SJSA1 (cell line): ENCODE results near the gene KLHL42. TPM values are rescaled to one million over a fixed set of nuclear protein-coding genes. Genes with fewer than 3 reads are reported as not detected.
"Not testable (repeated sequence)": the region's sequence is repeated elsewhere in the genome, so short reads cannot be mapped to it uniquely, and the experiment has no call there.

Experiments
- DNase-seq, 2 experiments: peaks; one replicate each; pipeline ENCODE4 v3.0.0-alpha.2; 2015 to 2020; ENCODE audit warnings: low spot score in 2 of 2, low read depth in 1 of 2
- H3K27ac ChIP-seq: fragments of 250-450 bp; sonication (Bioruptor Pico); 2 replicates; pipeline ENCODE4 v1.5.1; 2020; ENCODE audit warnings: mild to moderate bottlenecking, moderate library complexity
- H3K27me3 ChIP-seq: fragments of 250-450 bp; sonication (Bioruptor Pico); replicated peaks from 2 replicates; pipeline ENCODE4 v1.5.1; 2020; ENCODE audit warnings: mild to moderate bottlenecking, moderate library complexity
- H3K36me3 ChIP-seq: fragments of 250-450 bp; sonication (Bioruptor Pico); 2 replicates; pipeline ENCODE4 v1.5.1; 2020; ENCODE audit warnings: mild to moderate bottlenecking
- H3K4me1 ChIP-seq: fragments of 250-450 bp; sonication (Bioruptor Pico); replicated peaks from 2 replicates; pipeline ENCODE4 v1.6.1; 2021; ENCODE audit warnings: mild to moderate bottlenecking
- H3K4me3 ChIP-seq: fragments of 250-450 bp; sonication (Bioruptor Pico); 2 replicates; pipeline ENCODE4 v1.5.1; 2020; ENCODE audit warnings: mild to moderate bottlenecking
- H3K9me3 ChIP-seq: fragments of 250-450 bp; sonication (Bioruptor Pico); replicated peaks from 2 replicates; pipeline ENCODE4 v1.5.1; 2020; ENCODE audit warnings: mild to moderate bottlenecking
- total RNA-seq: library from RNA; depleted of rRNA; stranded (reverse); fragments of >200 nt; shearing (Covaris generic); gene quantifications from 2 replicates; pipeline ENCODE4 v1.2.3, GENCODE V29; 2014; rRNA removed

The KLHL42 gene
- 21.1 and 25.4 TPM in 2 replicates for total RNA-seq

- Histone ChIP-seq H3K36me3 (peaks cover 25% of the 10 kb centered on the region), H3K27ac (peak within 1 kb of the TSS; percentile 91), H3K4me3 (peak within 1 kb of the TSS; percentile 88), H3K4me1 (peaks cover 41% of the 10 kb centered on the region), H3K27me3 (no peaks in the 10 kb centered on the region), H3K9me3 (no peaks in the 10 kb centered on the region)
- peak; percentile 80 for DNase-seq
Measured at GRCh38 chr12:27779920-27780611, at the start of gene KLHL42, which contains the start of gene MANSC4. TSS of gene KLHL42 (plus strand) at chr12:27780233. CDS start at chr12:27780331, 98 bp downstream. TSS of gene MANSC4 (minus strand) at chr12:27780236. CDS start at chr12:27771276, 8,960 bp downstream.

GRCh38 chr12:27732281-27732680, 47.8 kb upstream of the KLHL42 start:
- Histone ChIP-seq H3K36me3 (peaks cover 19% of the 10 kb centered on the region), H3K9me3 (no peaks in the 10 kb centered on the region), H3K27ac (no peak overlapping the region), H3K4me1 (no peaks in the 10 kb centered on the region), H3K27me3 (no peaks in the 10 kb centered on the region; the same call in 1 of the 2 replicates), H3K4me3 (no peak overlapping the region)
- no peak for DNase-seq

GRCh38 chr12:27733052-27733656, 46.9 kb upstream of the KLHL42 start:
- Histone ChIP-seq H3K36me3 (peaks cover 21% of the 10 kb centered on the region), H3K27me3 (no peaks in the 10 kb centered on the region; the same call in 1 of the 2 replicates), H3K4me1 (no peaks in the 10 kb centered on the region), H3K27ac (no peak overlapping the region), H3K4me3 (no peak overlapping the region), H3K9me3 (no peaks in the 10 kb centered on the region)
- DNase-seq = peak in 1 of 2 experiments; percentile 10

- peaks cover 16% of the 10 kb centered on the region for H3K36me3 ChIP-seq
- no peaks in the 10 kb centered on the region; the same call in 1 of the 2 replicates for H3K27me3 ChIP-seq
- no peak for DNase-seq
- H3K9me3 ChIP-seq = no peaks in the 10 kb centered on the region
- H3K27ac ChIP-seq = no peak overlapping the region
- H3K4me1 ChIP-seq = no peaks in the 10 kb centered on the region
- no peak overlapping the region for H3K4me3 ChIP-seq
Measured at GRCh38 chr12:27733791-27734190, 46.2 kb upstream of the KLHL42 start.

- not testable (repeated sequence) for H3K27ac ChIP-seq, H3K9me3 ChIP-seq, H3K4me1 ChIP-seq, H3K4me3 ChIP-seq, H3K27me3 ChIP-seq, DNase-seq
- H3K36me3 ChIP-seq = peaks cover 18% of the 10 kb centered on the region
Measured at GRCh38 chr12:27734321-27734720, 45.7 kb upstream of the KLHL42 start.

GRCh38 chr12:27743601-27744000, 36.4 kb upstream of the KLHL42 start:
- Histone ChIP-seq H3K4me1 (no peaks in the 10 kb centered on the region), H3K27me3 (no peaks in the 10 kb centered on the region), H3K36me3 (peaks cover 55% of the 10 kb centered on the region), H3K9me3 (no peaks in the 10 kb centered on the region), H3K4me3 (no peak overlapping the region), H3K27ac (no peak overlapping the region)
- DNase-seq = no peak

- DNase-seq, H3K9me3 ChIP-seq, H3K27ac ChIP-seq, H3K27me3 ChIP-seq, H3K4me3 ChIP-seq, H3K4me1 ChIP-seq: not testable (repeated sequence)
- peaks cover 46% of the 10 kb centered on the region for H3K36me3 ChIP-seq
Measured at GRCh38 chr12:27745734-27746133, 34.3 kb upstream of the KLHL42 start.

- Histone ChIP-seq H3K9me3 (no peaks in the 10 kb centered on the region), H3K27ac (no peak overlapping the region), H3K36me3 (peaks cover 44% of the 10 kb centered on the region), H3K4me1 (no peaks in the 10 kb centered on the region), H3K27me3 (no peaks in the 10 kb centered on the region), H3K4me3 (no peak overlapping the region)
- DNase-seq = no peak
Measured at GRCh38 chr12:27747111-27747820, 32.8 kb upstream of the KLHL42 start.

GRCh38 chr12:27751386-27752047, 28.5 kb upstream of the KLHL42 start:
- H3K36me3 ChIP-seq = peaks cover 26% of the 10 kb centered on the region
- no peaks in the 10 kb centered on the region for H3K4me1 ChIP-seq
- no peaks in the 10 kb centered on the region for H3K27me3 ChIP-seq
- H3K9me3 ChIP-seq = no peaks in the 10 kb centered on the region
- no peak overlapping the region for H3K4me3 ChIP-seq
- H3K27ac ChIP-seq = no peak overlapping the region
- no peak for DNase-seq

GRCh38 chr12:27754795-27755194, 25.2 kb upstream of the KLHL42 start:
- H3K4me3 ChIP-seq = no peak overlapping the region
- H3K4me1 ChIP-seq = no peaks in the 10 kb centered on the region
- H3K27me3 ChIP-seq = no peaks in the 10 kb centered on the region
- H3K36me3 ChIP-seq = peaks cover 19% of the 10 kb centered on the region
- H3K27ac ChIP-seq = no peak overlapping the region
- no peaks in the 10 kb centered on the region for H3K9me3 ChIP-seq
- no peak for DNase-seq

- Histone ChIP-seq H3K4me3 (no peak overlapping the region), H3K36me3 (peaks cover 15% of the 10 kb centered on the region), H3K4me1 (no peaks in the 10 kb centered on the region), H3K27me3 (no peaks in the 10 kb centered on the region), H3K27ac (no peak overlapping the region), H3K9me3 (no peaks in the 10 kb centered on the region)
- DNase-seq = no peak
Measured at GRCh38 chr12:27756670-27757195, 23.3 kb upstream of the KLHL42 start.

GRCh38 chr12:27762757-27763156, 17.3 kb upstream of the KLHL42 start:
- Histone ChIP-seq H3K27me3 (no peaks in the 10 kb centered on the region), H3K9me3 (no peaks in the 10 kb centered on the region), H3K4me1 (no peaks in the 10 kb centered on the region), H3K27ac (no peak overlapping the region), H3K36me3 (no peaks in the 10 kb centered on the region), H3K4me3 (no peak overlapping the region)
- no peak for DNase-seq

- Histone ChIP-seq H3K4me3 (no peak overlapping the region), H3K27ac (no peak overlapping the region), H3K36me3 (no peaks in the 10 kb centered on the region), H3K4me1 (no peaks in the 10 kb centered on the region), H3K9me3 (no peaks in the 10 kb centered on the region), H3K27me3 (no peaks in the 10 kb centered on the region)
- no peak for DNase-seq
Measured at GRCh38 chr12:27766587-27766986, 13.4 kb upstream of the KLHL42 start.
